ENCODE data around the gene KCNIP1.

The KCNIP1 gene

DNA sequence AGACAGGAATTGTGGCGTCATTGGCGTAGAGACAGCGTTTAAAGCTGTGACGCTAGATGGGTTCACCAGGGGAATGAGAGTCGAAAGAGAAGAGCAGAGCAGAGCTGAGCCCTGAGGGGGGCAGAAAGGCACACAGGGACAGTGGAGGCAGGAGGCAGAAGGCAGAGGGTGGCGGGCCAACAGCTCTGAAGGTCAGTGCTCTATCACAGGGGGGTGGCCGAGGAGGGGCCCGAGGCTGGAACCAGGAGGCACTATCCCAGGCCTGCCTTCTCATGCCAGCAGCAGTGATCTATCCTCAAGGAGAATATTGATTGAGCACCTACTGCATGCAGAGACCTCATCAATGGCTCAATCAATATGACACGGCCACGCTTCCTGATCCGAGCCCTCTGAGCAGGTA lies 132.4 kb downstream of the KCNIP1 start:
- Histone ChIP-seq H3K36me3 (ENCODE audit: control insufficient read depth, low read depth, low read length) (no peaks in the 10 kb centered on the region), H3K4me3 (ENCODE audit: low read length) (no peak overlapping the region), H3K4me1 (ENCODE audit: control insufficient read depth, low read depth, low read length) (peaks cover 21% of the 10 kb centered on the region), H3K27ac (ENCODE audit: low read length) (no peak overlapping the region), H3K9me3 (ENCODE audit: control insufficient read depth, low read depth, low read length) (no peaks in the 10 kb centered on the region), H3K27me3 (ENCODE audit: control insufficient read depth, insufficient read depth, low read length) (no peaks in the 10 kb centered on the region), H3K9ac (ENCODE audit: low read length) (no peak overlapping the region)

DNA sequence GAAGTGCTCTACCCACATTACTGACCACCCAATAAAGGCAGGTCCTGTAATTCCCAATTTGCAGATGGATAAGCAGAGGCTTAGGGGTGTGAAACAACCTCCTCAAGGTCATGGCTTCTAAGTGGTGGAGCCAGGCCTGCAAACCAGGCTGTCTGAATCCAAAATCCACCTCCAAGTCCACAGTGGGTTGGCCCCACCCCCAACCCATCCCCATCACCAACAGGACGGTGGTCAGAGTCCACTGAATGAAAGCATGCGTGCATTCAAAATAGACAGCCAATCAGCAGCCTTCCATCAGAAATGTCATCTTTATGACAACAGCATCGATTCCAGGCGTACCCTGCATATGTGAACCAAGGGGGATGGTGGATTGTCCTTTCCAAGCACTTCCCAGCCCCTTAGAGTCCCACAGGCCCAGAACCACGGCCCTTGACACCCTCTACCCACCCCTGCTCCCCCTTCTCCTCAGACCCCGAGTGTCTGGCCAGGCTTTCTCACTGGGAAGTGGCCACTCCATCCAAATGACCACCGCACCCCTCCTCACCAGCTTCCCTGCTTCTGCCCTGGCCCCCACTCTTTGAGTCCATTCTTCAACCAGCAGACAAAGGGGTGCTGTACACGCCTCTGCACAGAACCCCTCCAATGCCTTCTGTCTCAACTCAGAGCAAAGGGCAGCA lies 133.1 kb downstream of the KCNIP1 start:
- H3K9ac ChIP-seq (ENCODE audit: low read length), result no peak overlapping the region
- no peak overlapping the region for H3K4me3 ChIP-seq (ENCODE audit: low read length)
- H3K4me1 ChIP-seq (ENCODE audit: control insufficient read depth, low read depth, low read length), result peaks cover 20% of the 10 kb centered on the region
- no peaks in the 10 kb centered on the region for H3K9me3 ChIP-seq (ENCODE audit: control insufficient read depth, low read depth, low read length)
- no peaks in the 10 kb centered on the region for H3K27me3 ChIP-seq (ENCODE audit: control insufficient read depth, insufficient read depth, low read length)
- no peak overlapping the region for H3K27ac ChIP-seq (ENCODE audit: low read length)
- H3K36me3 ChIP-seq (ENCODE audit: control insufficient read depth, low read depth, low read length), result no peaks in the 10 kb centered on the region

- Histone ChIP-seq H3K9me3 (ENCODE audit: control insufficient read depth, low read depth, low read length) (no peaks in the 10 kb centered on the region), H3K4me3 (ENCODE audit: low read length) (no peak overlapping the region), H3K36me3 (ENCODE audit: control insufficient read depth, low read depth, low read length) (no peaks in the 10 kb centered on the region), H3K27ac (ENCODE audit: low read length) (no peak overlapping the region), H3K9ac (ENCODE audit: low read length) (no peak overlapping the region), H3K27me3 (ENCODE audit: control insufficient read depth, insufficient read depth, low read length) (no peaks in the 10 kb centered on the region), H3K4me1 (ENCODE audit: control insufficient read depth, low read depth, low read length) (peaks cover 15% of the 10 kb centered on the region)
Observed at GRCh38 chr5:170638051-170638450, 134.2 kb downstream of the KCNIP1 start.

DNA sequence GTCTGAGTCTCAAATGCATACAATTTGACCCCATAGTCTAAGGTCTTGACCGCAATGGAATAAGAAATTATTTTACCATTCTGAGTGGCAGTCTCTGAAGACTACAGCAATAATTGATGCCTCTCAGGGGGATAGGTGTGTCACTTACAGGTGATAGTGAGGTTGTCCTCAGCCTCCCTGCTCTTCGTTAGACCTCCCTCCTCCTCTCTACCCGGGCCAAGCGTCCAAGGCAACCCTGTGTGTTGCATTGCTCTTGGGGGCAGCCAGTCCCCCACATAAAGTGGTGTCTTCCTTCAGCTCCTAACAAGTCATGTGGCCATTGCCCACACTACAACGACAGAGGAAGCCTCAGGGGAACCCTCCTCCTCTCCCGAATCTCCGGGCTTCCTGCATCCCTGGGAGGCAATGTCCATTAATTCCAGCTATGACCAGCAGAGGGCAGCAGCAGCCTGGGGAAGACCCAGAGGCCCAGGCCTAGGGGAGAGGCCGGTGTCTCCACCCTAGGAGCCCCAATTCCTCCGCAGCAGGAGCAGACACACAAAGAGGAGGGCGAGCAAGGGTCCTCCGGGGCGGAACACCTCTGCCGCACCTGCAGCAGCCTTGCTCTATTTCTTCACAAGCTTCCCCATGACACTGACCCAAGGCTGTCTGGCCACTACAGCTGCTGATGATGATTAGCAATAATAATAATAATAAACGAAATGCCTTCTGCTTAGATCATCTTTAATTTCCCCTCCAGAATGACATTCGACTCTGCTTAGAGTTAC lies 134.8 kb downstream of the KCNIP1 start:
- no peaks in the 10 kb centered on the region for H3K36me3 ChIP-seq (ENCODE audit: control insufficient read depth, low read depth, low read length)
- no peak overlapping the region for H3K4me3 ChIP-seq (ENCODE audit: low read length)
- H3K9ac ChIP-seq (ENCODE audit: low read length), result no peak overlapping the region
- no peaks in the 10 kb centered on the region for H3K27me3 ChIP-seq (ENCODE audit: control insufficient read depth, insufficient read depth, low read length)
- H3K4me1 ChIP-seq (ENCODE audit: control insufficient read depth, low read depth, low read length), result peaks cover 15% of the 10 kb centered on the region
- no peaks in the 10 kb centered on the region for H3K9me3 ChIP-seq (ENCODE audit: control insufficient read depth, low read depth, low read length)
- H3K27ac ChIP-seq (ENCODE audit: low read length), result no peak overlapping the region

DNA sequence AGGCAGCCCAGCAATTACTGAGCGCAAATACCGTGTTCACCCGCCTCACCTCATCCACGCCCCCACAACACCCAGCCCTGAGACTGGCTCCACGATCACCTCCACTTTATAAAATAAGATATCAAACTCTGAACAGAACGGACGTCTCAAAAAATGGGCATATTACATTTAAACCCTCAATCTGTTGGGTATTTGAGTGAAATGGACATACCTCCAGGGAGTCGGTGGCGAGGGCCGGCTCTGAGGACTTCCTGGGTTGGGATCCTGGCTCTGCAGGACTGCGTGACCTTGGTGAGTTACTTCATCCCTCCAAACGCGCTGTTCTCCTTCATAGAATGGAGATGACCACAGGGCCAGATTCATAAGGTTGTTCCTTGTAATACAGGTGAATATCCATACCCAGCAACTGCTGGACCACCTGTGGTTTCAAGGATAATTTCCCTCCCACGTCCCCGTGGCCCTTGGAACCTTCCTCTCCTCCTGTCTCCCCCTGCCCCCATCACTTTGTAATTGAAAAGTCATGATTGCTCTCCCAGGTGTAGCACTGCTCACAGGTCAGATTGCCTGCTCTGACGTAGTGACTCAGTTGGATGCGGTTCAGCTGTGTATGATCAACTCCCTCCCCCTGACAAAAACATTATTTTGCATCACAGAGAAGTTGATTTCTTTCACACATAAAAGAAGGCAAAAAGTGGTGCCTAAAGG lies 135.6 kb downstream of the KCNIP1 start:
- H3K4me1 ChIP-seq (ENCODE audit: control insufficient read depth, low read depth, low read length), result peaks cover 8% of the 10 kb centered on the region
- no peaks in the 10 kb centered on the region for H3K9me3 ChIP-seq (ENCODE audit: control insufficient read depth, low read depth, low read length)
- H3K9ac ChIP-seq (ENCODE audit: low read length), result no peak overlapping the region
- H3K36me3 ChIP-seq (ENCODE audit: control insufficient read depth, low read depth, low read length), result no peaks in the 10 kb centered on the region
- no peak overlapping the region for H3K4me3 ChIP-seq (ENCODE audit: low read length)
- H3K27ac ChIP-seq (ENCODE audit: low read length), result no peak overlapping the region
- H3K27me3 ChIP-seq (ENCODE audit: control insufficient read depth, insufficient read depth, low read length), result no peaks in the 10 kb centered on the region

DNA sequence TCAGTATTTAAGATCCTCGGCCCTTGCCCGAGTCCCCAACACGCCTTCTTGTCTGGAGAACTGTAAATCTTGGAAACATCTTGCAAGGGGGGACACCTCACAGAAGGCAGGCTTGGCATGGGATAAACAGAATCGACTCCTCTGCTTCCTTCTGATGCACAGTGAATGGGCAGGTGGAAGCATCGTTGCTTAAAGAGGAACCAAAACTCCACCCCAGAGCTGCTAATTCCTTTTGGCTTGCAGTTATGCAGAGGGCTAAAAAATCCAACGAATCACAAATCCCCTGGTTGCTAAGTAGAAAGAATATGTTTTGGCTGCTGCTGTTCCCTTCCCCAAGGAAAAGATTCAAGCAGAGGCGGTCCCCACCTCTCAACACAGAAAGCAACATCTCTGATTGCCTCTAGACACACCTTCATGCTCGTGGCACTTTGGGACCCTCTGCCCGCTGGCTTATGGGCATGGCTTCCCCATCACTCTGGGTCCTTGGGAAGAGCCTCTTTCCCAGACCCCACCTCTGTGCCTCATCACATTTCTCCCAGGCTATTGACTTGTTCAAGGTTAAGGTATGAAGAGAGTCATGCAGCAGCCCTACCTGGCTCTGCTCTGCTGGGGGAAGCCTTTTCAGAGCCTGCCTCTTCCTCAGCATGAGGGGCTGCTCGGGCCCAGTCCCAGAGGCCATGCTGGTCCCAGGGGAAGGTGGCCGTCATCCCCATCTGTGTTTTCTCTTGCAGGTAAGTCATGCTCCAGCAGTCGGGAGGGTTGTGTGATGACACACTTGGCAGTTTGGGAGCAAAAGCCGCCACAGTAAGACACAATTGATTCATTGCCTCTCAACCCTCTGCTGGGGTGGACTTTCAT lies 137.1 kb downstream of the KCNIP1 start:
- H3K27ac ChIP-seq (ENCODE audit: low read length), result no peak overlapping the region
- peaks cover 4% of the 10 kb centered on the region for H3K4me1 ChIP-seq (ENCODE audit: control insufficient read depth, low read depth, low read length)
- no peaks in the 10 kb centered on the region for H3K36me3 ChIP-seq (ENCODE audit: control insufficient read depth, low read depth, low read length)
- H3K9me3 ChIP-seq (ENCODE audit: control insufficient read depth, low read depth, low read length), result no peaks in the 10 kb centered on the region
- no peaks in the 10 kb centered on the region for H3K27me3 ChIP-seq (ENCODE audit: control insufficient read depth, insufficient read depth, low read length)
- no peak overlapping the region for H3K4me3 ChIP-seq (ENCODE audit: low read length)
- H3K9ac ChIP-seq (ENCODE audit: low read length), result no peak overlapping the region

DNA sequence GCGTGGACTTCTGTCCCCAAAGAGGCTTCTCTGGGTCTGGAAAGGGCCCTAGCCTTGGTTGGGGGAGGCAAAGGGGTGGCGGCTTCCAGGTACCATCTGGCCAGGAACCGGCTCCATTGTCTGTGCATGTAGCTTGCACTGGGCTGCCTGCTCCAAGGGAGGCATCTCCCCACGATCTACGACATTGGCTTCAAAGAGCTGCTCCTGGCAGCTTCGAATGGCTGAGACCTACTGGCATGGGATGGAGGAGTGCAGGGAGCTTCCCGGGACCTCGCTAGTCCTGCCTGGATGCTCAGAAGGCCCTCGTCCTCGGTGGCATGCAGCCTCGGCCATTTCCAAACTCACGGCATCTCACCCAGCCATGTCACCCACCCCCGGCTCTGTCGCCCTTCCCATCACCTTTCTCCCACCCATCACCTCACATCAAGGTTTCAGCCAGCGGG lies 137.8 kb downstream of the KCNIP1 start:
- H3K36me3 ChIP-seq (ENCODE audit: control insufficient read depth, low read depth, low read length), result no peaks in the 10 kb centered on the region
- no peak overlapping the region for H3K9ac ChIP-seq (ENCODE audit: low read length)
- H3K27me3 ChIP-seq (ENCODE audit: control insufficient read depth, insufficient read depth, low read length), result no peaks in the 10 kb centered on the region
- H3K27ac ChIP-seq (ENCODE audit: low read length), result no peak overlapping the region
- no peaks in the 10 kb centered on the region for H3K9me3 ChIP-seq (ENCODE audit: control insufficient read depth, low read depth, low read length)
- no peak overlapping the region for H3K4me3 ChIP-seq (ENCODE audit: low read length)
- peaks cover 4% of the 10 kb centered on the region for H3K4me1 ChIP-seq (ENCODE audit: control insufficient read depth, low read depth, low read length)

GRCh38 chr5:170642066-170642735 lies 138.4 kb downstream of the KCNIP1 start:
- Histone ChIP-seq H3K27me3 (ENCODE audit: control insufficient read depth, insufficient read depth, low read length) (no peaks in the 10 kb centered on the region), H3K27ac (ENCODE audit: low read length) (no peak overlapping the region), H3K36me3 (ENCODE audit: control insufficient read depth, low read depth, low read length) (no peaks in the 10 kb centered on the region), H3K9me3 (ENCODE audit: control insufficient read depth, low read depth, low read length) (no peaks in the 10 kb centered on the region), H3K4me3 (ENCODE audit: low read length) (no peak overlapping the region), H3K9ac (ENCODE audit: low read length) (no peak overlapping the region), H3K4me1 (ENCODE audit: control insufficient read depth, low read depth, low read length) (peaks cover 4% of the 10 kb centered on the region)

DNA sequence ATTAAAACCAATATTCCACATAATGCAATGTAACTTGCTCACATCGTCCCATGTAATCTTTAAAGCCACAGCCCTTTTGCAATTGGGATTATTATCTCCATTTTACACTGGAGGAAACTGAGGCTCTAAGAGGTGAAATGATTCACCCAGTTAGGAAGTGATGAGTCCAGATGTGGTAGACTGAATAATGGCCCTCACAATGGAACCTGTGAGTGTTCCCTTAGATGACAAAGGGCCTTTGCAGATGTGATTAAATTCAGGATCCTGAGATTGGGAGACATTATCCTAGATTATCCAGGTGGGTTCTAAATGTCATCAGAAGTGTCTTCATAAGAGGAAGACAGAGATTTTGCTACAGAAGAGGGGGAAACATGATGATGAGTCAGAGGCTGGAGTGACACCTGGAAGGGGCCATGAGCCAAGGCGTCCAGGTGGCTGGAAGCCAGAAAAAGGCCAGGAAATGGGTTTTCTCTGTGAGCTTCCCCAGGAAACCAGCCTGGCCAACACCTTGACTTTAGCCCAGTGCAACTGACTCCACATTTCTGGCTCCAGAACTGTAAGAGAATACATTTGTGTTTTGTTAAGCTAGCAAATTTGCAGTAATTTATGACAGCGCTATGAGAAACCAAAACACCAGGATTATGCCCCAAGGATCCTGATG lies 139.1 kb downstream of the KCNIP1 start:
- no peak overlapping the region for H3K27ac ChIP-seq (ENCODE audit: low read length)
- no peaks in the 10 kb centered on the region for H3K36me3 ChIP-seq (ENCODE audit: control insufficient read depth, low read depth, low read length)
- H3K9me3 ChIP-seq (ENCODE audit: control insufficient read depth, low read depth, low read length), result no peaks in the 10 kb centered on the region
- H3K9ac ChIP-seq (ENCODE audit: low read length), result no peak overlapping the region
- no peak overlapping the region for H3K4me3 ChIP-seq (ENCODE audit: low read length)
- H3K27me3 ChIP-seq (ENCODE audit: control insufficient read depth, insufficient read depth, low read length), result no peaks in the 10 kb centered on the region
- peaks cover 4% of the 10 kb centered on the region for H3K4me1 ChIP-seq (ENCODE audit: control insufficient read depth, low read depth, low read length)

DNA sequence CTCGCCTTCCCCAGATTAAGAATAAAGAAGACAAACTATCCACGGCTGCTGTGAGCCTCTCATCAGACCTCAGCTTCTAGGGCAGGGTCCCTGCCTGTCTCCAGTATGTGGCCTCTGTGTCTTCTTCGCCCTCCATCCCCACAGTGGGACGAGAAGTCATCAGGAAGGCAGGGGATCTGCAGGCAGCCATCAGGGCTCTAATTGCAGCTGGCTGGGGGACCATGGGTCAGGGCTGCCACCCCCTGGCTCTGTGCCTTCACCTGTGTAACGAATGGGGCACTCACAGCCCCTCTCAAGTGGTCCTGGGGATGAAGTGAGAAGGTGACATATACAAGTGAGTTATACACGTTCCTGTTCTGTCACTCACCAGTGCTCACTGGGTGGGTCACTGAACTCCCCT lies 139.8 kb downstream of the KCNIP1 start:
- Histone ChIP-seq H3K27ac (ENCODE audit: low read length) (no peak overlapping the region), H3K9me3 (ENCODE audit: control insufficient read depth, low read depth, low read length) (no peaks in the 10 kb centered on the region), H3K4me3 (ENCODE audit: low read length) (no peak overlapping the region), H3K36me3 (ENCODE audit: control insufficient read depth, low read depth, low read length) (no peaks in the 10 kb centered on the region), H3K9ac (ENCODE audit: low read length) (no peak overlapping the region), H3K4me1 (ENCODE audit: control insufficient read depth, low read depth, low read length) (peaks cover 4% of the 10 kb centered on the region), H3K27me3 (ENCODE audit: control insufficient read depth, insufficient read depth, low read length) (no peaks in the 10 kb centered on the region)

All from iPS-18a (cell line).